ENCODE measurements around the gene BTN2A1.

BTN2A1 gene

GRCh38 chr6:26422329-26422728 is 35.4 kb upstream of the BTN2A1 start:
- in situ Hi-C loops (cut with HindIII; ENCODE audit: low sequenced_read_pairs), result no loop called here
- DNase-seq (ENCODE audit: low read depth), result no peak
- H3K4me3 ChIP-seq (ENCODE audit: low read depth, low read length), result peak overlapping the region; percentile 87
- TF ChIP-seq, protein P1, sequence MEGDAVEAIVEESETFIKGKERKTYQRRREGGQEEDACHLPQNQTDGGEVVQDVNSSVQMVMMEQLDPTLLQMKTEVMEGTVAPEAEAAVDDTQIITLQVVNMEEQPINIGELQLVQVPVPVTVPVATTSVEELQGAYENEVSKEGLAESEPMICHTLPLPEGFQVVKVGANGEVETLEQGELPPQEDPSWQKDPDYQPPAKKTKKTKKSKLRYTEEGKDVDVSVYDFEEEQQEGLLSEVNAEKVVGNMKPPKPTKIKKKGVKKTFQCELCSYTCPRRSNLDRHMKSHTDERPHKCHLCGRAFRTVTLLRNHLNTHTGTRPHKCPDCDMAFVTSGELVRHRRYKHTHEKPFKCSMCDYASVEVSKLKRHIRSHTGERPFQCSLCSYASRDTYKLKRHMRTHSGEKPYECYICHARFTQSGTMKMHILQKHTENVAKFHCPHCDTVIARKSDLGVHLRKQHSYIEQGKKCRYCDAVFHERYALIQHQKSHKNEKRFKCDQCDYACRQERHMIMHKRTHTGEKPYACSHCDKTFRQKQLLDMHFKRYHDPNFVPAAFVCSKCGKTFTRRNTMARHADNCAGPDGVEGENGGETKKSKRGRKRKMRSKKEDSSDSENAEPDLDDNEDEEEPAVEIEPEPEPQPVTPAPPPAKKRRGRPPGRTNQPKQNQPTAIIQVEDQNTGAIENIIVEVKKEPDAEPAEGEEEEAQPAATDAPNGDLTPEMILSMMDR (IDR thresholded peaks at IDR 0.05; ENCODE audit: low read depth, low read length, missing control alignments), result no peak

- in situ Hi-C loops (cut with HindIII; ENCODE audit: low sequenced_read_pairs), result no loop called here
- DNase-seq (ENCODE audit: low read depth), result no peak
- H3K4me3 ChIP-seq (ENCODE audit: low read depth, low read length), result no peak overlapping the region
- TF ChIP-seq, protein P1 (IDR thresholded peaks at IDR 0.05; ENCODE audit: low read depth, low read length, missing control alignments), result no peak
Measured at GRCh38 chr6:26426691-26427450, 30.9 kb upstream of the BTN2A1 start.

GRCh38 chr6:26427451-26427809 is 30.3 kb upstream of the BTN2A1 start:
- in situ Hi-C loops (cut with HindIII; ENCODE audit: low sequenced_read_pairs), result no loop called here
- no peak for DNase-seq (ENCODE audit: low read depth)
- TF ChIP-seq, protein P1 (IDR thresholded peaks at IDR 0.05; ENCODE audit: low read depth, low read length, missing control alignments), result no peak
- no peak overlapping the region for H3K4me3 ChIP-seq (ENCODE audit: low read depth, low read length)

DNA sequence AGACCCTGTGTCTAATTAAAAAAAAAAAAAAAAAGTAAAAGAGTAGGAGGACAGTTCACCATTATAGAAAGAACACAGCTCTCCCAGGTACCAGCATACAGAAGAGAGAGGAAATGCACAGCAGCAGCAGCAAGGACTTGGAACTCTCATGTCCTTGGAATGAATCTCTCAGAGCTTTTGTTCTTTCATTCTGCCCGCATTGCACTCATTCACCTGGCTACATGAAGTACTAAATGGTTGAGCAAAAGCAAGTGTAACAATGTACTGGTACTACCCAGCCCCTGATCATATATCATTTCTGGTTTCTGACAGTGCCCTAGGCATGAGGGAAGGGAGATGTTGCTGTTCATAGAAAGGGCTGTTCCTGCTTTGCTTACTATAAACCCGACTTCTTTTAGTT is 29.5 kb upstream of the BTN2A1 start:
- TF ChIP-seq, protein P1 (IDR thresholded peaks at IDR 0.05; ENCODE audit: low read depth, low read length, missing control alignments), result no peak
- H3K4me3 ChIP-seq (ENCODE audit: low read depth, low read length), result no peak overlapping the region
- in situ Hi-C loops (cut with HindIII; ENCODE audit: low sequenced_read_pairs), result no loop called here
- DNase-seq (ENCODE audit: low read depth), result no peak

GRCh38 chr6:26430787-26431186 is 27.0 kb upstream of the BTN2A1 start:
- DNase-seq (ENCODE audit: low read depth), result no peak
- no peak overlapping the region for H3K4me3 ChIP-seq (ENCODE audit: low read depth, low read length)
- TF ChIP-seq, protein P1 (IDR thresholded peaks at IDR 0.05; ENCODE audit: low read depth, low read length, missing control alignments), result no peak
- in situ Hi-C loops (cut with HindIII; ENCODE audit: low sequenced_read_pairs), result no loop called here

DNA sequence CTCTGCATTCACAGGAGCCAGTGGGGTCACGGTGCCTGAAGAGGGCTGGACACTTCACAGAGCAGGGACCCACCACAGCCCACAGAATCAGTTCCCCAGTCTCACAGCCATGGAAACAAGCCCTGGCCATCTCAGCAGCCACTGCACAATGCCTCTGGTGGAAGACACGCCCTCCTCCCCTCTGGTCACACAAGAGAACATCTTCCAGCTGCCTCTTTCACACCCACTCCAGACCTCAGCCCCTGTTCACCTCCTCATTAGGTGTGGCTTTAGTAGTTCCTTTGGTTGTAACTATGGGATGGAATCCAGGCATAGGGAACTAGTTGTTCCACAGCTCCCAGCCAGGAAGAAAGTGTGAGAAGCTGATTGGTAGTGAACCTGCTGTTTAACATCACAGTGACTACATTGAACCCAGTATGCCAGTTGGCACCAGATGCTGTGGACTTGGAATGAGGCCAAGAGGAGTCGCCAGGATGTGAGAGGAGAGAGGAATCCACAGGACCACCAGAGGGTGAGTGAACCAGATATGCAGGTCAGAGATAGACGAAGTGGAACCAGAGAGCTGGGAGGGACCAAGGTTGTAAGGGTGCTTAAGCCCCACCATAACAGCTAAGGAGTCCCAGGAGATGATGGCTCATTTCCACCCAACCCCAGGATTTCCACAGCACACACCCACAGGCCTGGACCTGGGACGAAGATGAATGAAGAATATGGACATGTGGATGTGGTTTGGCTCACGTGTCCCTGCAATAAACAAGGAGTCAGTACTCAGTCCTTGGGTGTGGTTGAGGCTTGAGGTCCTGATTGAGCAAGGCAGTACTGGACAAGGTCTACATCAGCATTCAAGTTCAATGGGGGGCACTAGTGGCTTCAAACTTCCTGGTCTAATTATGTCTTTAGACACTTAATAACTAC is 26.2 kb upstream of the BTN2A1 start:
- TF ChIP-seq, protein P1 (IDR thresholded peaks at IDR 0.05; ENCODE audit: low read depth, low read length, missing control alignments), result no peak
- no peak for DNase-seq (ENCODE audit: low read depth)
- in situ Hi-C loops (cut with HindIII; ENCODE audit: low sequenced_read_pairs), result no loop called here
- no peak overlapping the region for H3K4me3 ChIP-seq (ENCODE audit: low read depth, low read length)
